Stimulated activated naive CD4-positive, alpha-beta T cell (primary cell): Measurements from ENCODE around the gene DNAJC1.

Experiments used
- DNase-seq, 6 experiments: peaks; one replicate each; lab custom pipeline; 2025; lab: John Stamatoyannopoulos, UW

DNAJC1 gene

DNA sequence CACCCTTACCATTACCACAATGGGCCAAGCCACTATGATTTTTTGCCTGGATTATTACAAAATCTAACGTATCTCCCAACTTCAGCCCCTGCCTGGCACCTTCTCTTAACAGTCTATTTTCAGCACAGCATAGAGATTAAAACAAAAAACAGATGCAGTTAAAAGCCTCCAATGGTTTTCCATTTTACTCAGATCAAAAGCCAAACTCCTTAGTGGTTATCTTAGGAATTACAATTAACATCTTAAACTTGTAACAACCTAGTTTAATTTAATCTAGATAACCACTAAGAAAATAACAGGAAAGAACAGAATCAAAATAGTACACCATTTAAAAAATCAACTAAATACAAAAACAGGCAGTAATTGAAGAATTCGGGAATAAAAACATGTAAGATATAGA lies 43.5 kb downstream of the DNAJC1 start:
- DNase-seq, result no peak

DNA sequence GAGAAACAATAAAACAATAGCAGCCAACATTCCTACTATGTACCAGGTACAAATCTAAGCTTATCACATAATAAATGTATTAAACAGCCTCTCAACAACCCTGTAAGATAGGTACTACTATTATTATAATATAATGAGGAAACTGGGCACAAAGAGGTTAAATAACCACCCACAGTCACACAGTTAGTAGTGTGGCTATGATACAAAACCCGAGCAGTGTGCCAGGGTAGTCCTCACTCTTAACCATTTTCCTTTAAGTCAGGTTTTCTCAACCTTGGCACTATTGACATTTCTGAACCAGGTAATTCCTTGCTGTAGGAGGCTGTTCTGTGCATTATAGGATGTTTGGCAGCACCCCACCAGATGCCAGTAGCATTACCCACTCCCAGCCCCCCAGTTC lies 48.8 kb downstream of the DNAJC1 start:
- no peak for DNase-seq

DNA sequence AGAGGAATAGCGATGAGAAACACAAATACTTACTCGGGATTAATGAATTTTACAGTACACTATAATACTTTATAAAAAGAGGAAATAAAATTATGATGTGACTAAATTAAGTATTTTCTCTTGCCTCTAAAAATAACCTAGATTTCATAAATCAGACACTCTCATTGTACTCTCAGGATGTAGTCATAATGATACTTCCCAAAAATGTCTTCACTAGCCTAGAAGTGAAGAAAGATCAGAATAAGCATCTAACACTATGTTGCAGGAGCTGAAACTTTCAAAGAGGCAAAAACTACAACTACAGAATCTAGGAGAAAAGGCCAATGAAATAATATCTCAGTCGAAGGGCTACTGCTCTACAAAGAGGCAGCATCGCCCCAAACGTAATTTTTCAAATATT lies 49.4 kb downstream of the DNAJC1 start:
- DNase-seq, result no peak

DNA sequence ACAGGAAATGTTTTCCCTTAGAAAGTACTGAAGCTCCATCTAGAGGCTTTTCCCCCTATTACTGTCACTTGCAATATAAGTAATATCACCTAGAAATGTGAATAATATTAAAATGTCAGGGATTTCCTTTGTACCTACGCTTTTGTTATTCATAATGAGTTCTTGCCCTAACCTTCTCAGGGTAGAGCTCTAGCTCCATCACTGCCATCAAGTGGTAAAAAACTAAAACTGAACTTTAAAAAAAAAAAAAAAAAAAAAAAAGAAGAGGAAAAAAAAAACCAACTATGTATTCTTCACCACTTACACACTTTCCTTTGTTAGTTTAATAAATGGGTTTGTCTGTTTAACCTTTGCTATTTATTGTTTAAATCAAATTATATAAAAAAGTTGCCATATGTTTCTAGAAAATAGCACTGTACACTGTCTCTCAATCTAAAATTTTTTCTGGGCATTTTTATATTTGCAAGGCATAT lies 49.9 kb downstream of the DNAJC1 start:
- DNase-seq, result peak in 3 of 6 experiments; percentile 14 to 28 (median 16)

DNA sequence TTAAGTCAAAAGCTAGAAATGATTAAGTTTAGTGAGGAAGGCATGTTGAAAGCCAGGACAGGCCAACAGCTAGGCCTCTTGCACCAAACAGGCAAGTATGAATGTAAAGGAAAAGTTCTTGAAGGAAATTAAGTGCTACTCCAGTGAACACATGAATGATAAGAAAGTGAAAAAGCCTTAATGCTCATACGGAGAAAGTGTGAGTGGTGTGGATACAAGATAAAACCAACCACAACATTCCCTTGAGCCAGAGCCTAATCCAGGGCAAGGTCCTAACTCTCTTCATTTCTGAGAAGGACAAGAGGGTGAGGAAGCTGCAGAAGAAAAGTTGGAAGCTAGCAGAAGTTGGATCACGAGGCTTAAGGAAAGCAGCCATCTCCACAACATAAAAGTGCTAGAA lies 53.0 kb downstream of the DNAJC1 start:
- DNase-seq, result no peak

DNA sequence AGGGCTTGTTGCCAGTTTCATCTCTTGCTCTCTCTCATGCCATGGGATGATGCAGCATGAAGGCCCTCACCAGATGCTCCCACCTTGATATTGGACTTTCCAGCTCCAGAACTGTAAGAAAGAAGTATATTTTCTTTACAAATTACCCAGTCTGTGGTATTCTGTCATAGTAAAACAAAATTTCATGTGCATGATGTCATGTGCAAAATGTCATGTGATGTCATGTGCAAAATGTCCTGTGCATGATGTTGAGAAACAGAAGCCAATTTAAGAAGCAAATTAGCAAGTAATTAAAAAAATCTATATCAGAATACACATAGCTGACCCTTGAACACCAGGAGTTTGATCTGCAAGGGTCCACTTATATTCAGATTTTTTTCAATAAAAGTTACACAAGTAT lies 56.6 kb downstream of the DNAJC1 start:
- DNase-seq, result no peak

DNA sequence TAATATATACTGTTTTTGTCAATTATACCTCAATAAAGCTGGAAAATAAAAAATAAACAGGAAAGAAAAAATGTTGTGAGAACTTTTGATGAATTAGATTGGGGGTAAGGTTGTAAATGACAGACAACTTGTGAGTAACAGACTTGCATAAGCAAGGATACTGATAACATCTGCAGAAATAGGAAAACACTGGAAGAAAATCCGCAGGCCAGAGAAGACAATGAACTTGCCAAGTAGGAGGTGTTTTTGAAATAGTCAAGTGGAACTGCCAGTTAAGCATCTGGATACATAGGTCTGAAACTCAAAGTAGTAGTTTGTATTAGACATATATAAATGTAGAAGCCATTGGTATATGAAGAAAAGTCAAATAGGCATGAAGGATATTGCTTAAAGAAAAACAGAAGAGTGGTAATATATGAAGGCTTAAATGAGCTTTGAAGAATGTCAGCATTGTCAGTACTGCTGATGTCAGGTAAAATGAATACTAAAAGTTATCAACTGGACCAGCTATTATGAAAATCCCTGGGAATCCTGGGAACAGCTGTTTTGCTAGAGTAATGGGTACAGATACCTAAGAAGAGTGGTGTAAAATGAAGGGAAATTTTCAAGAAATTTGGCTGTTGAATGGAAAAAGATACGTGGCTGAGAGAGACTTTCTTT lies 58.7 kb downstream of the DNAJC1 start:
- DNase-seq, result no peak

DNA sequence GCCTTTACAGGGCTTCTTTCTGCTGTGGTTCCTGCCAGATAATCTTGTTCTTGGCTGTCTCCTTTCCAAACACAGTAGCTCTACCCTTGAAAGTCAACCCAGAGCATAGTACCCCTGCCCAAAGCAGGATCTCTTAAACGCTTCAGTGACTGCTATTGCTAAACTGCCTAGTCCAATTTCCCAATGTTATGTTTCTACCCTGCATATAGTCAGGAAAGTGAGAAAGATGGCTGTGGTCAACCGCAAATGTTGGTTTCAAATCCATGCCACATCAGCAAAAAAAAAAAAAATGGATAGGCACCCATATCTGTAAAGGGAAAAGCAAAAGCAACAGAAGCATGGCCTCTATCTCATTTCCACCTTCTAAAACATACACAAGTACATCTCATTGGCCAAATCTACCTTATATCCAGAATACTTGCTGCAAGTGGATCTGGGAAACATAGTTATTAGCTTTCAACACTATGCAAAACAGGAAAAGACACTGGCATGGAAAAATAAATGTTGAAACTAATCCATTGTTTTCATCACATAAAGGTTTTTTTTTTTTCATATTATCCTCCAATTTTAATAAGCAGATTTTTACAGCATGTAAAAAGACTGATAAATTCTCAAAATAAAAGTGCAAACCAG lies 59.8 kb downstream of the DNAJC1 start:
- no peak for DNase-seq

DNA sequence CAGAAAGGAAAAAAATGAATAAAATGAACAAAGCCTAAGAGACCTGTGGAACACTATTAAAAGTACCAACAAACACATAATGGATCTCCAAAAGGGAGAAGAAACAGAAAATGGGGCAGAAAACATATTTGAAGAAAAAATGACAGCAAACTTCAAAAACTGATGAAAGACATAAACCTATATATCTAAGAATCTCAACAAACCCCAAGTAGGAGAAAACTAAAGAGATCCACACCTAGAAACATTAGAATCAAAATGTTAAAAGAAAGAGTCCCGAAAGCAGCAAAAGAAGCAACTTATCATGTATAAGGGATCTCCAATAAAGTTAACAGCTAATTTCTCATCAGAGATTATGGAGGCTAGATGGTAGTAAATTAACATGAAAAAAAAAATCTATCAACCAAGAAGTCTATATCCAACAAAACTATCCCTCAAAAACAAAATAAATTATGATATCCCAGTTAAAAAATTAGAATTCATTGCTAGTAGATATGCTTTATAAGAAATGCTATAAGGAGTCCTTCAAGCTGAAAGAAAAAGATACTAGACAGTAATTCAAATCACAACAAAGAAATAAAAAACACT lies 68.0 kb downstream of the DNAJC1 start:
- no peak for DNase-seq

DNA sequence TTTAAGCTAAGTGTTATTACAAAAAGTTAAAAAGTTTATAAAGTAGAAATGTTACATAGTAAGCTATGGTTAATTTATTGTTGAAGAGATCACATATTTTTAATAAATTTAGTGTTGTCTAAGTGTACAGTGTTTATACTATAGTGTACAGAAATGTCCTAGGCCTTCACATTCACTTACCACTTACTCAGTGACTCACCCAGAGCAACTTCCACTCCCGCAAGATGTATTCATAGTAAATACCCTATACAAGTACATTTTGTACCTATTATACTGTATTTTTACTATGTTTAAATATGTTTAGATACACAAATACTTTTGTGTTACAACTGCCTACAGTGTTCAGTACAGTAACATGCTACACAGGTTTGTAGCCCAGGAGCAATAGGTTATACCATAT lies 69.2 kb downstream of the DNAJC1 start:
- no peak for DNase-seq

DNA sequence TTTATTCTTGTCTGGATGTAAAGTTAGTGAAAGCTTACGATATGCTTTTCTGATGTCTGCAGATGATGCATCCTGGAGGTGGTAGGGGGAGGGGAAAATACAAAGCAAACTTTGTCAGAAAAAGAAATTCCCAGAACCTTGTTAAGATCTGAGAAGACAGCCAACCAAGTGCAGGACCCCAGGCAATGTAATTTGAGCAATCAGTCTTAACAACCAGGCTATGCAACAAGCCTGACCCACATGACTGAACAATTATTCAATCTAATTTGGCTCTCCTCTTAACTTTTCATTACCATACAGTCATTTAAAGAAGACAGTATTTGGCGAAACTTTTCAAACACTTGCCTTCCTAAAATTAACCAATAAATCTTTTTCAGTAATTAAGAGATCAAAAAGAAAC lies 74.5 kb downstream of the DNAJC1 start:
- DNase-seq, result no peak

DNA sequence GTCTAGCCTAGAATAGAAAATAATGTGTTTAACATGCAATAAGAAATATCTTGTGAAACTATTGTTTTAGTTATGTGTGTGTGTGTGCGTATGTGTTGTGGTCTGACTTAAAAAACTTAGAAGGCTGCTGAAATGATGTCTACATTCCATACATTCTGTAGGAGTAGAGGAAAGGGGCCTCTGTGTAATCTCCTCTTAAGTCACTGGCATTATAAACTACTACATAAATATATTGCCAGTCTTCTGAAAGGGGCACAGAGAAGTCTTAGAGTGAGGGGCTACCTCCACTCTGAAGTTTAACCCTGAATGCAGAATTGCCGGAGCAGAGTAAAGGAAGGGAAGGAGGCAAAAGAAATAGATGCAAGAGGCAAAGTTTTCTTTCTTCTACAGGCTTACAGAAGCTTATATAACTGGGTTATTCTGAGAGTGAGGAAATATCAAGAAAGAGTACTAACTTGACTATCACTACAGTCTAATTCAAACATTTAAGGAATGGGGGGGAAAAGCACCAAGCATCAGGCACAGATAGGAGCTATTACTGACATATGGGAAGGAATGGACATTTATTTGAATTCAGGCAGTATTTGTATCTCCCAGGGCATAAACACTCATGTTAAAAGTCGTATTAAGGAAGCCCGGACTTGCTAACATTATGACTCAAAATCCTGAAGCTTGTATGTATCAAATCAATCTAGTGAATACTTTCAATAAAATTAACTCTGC lies 75.7 kb downstream of the DNAJC1 start:
- DNase-seq, result no peak

DNA sequence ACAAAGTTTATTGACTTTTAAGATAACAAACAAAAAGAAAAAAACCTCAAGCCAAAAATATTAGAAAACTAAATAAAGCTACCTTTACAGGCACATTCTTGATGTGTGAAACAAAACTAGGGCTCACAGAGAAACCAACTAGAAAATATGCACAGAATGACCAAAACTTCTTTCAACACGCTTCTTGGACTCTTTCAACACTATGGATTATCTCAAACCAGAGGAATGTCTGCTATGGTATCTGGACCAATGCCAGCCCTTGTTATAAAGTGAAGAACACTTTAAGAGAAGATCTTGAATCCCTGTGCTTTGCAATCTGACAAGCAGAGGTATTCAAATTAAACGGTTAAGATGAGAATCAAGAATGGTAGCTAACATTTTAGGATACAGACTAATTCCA lies 76.6 kb downstream of the DNAJC1 start:
- no peak for DNase-seq

DNA sequence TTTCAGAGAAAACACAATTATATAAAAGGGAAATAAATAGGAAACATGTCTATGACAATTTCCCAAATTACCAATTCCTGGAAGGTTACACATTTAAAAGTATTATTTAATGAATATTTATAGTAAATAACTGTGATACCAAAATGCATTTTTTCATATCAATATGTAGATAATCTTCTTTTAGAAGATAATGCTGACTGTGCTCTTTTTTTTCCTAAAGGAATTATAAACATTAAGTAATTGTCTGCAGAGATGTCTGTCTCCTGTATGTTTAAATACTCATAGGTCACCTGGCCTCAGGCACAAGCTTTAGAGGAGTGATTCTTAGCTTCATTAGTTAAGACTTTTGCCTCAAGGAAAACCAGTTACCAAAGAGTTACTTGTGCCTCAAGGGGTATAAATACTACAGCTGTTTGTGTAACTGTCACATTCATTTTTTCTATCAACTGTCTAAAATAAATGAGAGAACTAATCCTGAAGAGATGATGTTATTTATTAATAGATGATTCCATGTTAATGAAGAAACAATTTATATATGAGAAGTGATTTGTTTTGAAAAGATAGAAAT lies 77.1 kb downstream of the DNAJC1 start:
- DNase-seq, result no peak

DNA sequence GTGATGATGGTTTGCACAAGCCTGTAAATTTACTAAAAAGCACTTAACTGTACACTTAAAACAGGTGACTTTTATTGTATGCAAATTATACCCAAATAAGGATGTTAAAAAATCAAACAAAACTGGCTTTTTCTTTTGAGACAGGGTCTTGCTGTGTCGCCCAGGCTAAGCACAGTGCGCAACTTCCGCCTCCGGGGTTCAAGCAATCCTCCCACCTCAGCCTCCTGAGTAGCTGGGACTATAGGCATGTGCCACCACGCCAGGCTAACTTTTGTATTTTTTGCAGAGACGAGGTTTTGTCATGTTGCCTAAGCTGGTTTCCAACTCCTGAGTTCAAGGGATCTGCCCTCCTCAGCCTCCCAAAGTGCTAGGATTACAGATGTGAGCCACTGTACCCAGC lies 77.7 kb downstream of the DNAJC1 start:
- no peak for DNase-seq

DNA sequence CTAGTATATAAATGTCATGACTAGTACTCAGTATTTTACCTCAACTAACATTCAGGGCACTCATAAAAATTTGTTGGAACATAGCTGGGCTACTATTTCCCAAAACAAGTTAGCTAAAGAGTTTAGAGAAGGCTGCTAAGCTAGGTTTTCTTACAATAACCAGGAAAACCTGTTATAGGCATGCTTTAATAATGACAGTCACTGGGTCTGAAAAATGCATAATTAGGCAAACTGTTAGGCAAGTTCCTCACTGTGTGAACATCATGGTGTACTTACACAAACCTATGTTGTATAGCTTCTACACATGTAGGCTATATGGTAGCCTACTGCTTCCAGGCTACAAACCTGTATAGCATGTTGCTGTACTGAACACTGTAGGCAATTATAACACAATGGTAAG lies 79.0 kb downstream of the DNAJC1 start:
- no peak for DNase-seq

DNA sequence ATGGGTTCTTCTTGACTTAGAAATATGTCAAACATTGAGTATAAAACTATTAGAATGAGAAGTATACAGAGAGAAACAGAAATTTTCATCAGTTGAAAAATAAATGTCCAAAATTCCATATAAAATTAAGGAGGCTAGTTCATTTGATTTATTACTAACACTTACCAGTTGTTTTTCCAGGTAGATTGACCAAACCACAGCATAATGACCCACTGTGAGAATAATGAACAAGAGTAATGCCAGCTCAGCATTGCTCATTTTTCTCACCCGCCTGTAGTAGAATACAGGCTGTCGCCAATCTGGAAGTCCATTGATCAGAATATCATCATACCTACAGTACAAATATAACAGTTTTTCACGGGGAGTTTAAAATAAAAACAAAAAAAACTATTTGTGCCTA lies 82.9 kb downstream of the DNAJC1 start:
- no peak for DNase-seq

DNA sequence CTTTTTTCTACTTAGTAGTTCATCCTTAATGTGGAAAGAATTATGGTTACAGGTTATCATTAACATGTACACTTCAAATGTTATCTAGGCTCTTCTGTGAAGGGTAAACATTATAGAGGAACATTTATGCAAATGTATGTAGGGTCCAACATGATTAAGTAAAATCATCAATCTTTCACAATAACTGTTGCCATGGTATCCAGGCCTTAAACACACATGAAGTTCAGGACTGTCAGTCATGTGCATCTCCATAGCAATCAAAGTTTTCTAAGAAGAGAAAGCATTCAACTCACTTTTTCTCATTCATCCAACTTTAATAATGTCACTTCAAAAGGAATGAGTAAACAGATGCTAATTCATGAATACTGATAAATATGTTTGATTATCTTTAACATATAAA lies 83.6 kb downstream of the DNAJC1 start:
- DNase-seq, result no peak

DNA sequence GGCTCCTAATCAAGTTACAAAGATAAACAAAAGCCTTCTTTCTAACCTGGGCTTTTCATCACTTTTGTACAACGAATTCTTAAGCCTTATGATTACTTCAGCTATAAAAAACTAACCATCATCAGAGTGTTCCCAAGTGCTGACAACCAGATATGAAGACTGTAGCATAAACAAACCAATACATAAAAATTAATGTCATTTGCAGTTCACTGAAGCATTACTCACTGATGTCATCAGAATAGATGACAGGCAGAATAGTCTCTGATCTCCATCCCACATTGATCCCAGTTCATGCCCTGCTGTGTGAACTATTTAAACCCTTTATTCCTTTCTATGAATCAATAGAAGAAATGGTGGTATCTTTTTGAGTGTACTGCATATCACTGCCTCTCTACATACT lies 84.4 kb downstream of the DNAJC1 start:
- no peak for DNase-seq

DNA sequence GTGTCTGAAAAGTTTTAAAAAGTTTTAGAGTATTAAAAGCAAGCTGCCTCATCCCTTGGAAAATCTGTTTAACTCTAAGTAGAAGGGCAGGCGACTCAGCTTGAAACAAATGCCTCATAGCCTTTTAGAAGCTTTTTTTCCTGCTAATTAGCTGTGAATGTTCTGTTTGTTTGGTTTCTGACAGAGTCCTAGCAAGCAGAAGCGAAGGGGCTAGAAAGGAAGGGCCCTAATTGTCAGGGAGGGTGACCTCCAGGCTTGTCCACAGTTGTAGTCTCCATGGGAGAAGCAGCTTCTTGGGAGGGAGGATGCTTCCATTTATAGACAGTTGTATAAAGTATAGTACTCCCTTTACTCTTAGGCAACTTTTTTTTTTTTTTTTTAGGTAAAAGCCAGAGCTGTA lies 90.9 kb downstream of the DNAJC1 start:
- no peak for DNase-seq

DNA sequence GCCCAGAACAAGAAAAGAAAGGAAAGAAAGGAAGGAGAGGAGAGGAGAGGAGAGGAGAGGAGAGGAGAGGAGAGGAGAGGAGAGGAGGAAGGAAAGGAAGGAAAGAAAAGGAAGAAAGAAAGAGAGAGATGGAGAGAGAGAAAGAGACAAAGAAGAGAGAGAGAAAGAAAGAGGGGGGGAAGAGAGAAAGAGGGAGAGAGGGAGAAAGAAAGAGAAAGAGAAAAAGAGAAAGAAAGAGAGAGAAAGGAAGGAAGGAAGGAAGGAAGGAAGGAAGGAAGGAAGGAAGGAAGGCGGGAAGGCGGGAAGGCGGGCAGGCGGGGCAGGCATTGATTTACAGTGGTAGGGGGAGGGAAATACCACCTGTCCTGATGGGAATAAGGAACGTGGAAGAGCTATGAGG lies 92.7 kb downstream of the DNAJC1 start:
- DNase-seq, result no peak

DNA sequence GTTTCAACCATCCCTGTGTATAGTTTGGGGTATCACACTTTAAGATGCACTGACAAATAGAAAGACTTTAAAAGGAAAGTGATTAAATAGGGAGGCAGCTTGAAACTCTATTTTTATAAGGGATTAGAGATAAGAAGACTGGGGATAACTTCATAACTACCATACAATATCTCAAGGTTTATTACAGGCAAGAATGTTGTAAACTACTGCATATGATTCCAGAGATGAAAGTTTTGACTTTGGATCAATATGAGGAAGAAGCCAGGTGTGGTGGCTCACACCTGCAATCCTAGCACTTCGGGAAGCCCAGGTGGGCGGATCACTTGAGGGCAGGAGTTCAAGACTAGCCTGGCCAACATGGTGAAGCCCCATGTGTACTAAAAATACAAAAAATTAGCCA lies 96.1 kb downstream of the DNAJC1 start:
- DNase-seq, result no peak

DNA sequence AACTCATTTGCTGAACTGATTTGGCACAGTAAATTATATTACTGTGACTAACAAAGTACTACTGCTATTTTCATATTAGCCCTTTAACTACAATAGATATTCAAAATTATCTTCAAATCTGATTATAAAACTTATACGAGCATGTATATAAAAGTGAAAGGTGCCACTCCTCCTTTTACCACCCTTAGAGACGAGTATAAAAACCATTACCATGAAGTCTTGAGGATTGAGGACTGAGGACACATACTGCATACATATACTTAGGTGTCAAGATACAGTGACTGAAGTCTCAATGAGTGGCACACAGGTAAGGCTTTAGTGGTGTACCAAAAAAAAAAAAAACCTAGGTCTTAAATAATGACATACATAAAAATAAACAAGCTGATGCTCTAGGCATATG lies 98.6 kb downstream of the DNAJC1 start:
- no peak for DNase-seq
